ENCODE data around the gene RANGAP1. TPM values are rescaled to one million over a fixed set of nuclear protein-coding genes. Genes with fewer than 3 reads are reported as not detected.

RANGAP1 gene
- total RNA-seq, 3 donors from 2014 or later = 26.9 to 48.9 (median 35.3) TPM

DNA sequence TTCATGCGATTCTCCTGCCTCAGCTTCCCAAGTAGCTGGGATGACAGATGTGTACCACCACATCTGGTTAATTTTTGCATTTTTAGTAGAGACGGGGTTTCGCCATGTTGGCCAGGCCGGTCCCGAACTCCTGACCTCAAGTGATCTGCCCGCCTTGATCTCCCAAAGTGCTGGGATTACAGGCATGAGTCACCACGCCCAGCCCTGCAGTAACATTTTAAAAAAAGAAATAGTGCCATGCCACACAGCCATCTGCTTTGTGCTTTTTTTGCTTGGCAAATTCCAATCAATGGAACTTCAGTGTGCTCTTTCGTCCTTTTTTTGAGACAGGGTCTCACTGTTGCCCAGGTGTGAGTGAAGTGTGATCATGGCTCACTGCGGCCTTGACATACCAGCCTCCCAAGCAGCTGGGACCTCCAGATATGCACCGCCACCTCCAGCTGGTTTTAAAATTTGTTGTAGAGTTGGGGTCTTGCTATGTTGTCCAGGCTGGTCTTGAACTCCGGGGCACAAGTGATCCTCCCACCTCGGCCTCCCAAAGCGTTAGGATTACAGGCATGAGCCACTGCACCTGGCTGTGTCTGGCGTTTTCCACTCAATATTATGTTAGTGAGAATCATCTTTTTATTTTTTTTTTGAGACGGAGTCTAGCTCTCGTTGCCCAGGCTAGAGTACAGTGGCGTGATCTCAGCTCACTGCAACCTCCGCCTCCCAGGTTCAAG, 43.4 kb downstream of the RANGAP1 start:
- intact Hi-C loops (cut with DNase I, micrococcal nuclease) = no loop called here
- H3K9me3 ChIP-seq = no peaks in the 10 kb centered on the region
- TF ChIP-seq, protein P1, sequence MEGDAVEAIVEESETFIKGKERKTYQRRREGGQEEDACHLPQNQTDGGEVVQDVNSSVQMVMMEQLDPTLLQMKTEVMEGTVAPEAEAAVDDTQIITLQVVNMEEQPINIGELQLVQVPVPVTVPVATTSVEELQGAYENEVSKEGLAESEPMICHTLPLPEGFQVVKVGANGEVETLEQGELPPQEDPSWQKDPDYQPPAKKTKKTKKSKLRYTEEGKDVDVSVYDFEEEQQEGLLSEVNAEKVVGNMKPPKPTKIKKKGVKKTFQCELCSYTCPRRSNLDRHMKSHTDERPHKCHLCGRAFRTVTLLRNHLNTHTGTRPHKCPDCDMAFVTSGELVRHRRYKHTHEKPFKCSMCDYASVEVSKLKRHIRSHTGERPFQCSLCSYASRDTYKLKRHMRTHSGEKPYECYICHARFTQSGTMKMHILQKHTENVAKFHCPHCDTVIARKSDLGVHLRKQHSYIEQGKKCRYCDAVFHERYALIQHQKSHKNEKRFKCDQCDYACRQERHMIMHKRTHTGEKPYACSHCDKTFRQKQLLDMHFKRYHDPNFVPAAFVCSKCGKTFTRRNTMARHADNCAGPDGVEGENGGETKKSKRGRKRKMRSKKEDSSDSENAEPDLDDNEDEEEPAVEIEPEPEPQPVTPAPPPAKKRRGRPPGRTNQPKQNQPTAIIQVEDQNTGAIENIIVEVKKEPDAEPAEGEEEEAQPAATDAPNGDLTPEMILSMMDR (IDR thresholded peaks at IDR 0.05) = no peak
- DNase-seq (no peak), ATAC-seq (no peak)
- peaks cover 4% of the 10 kb centered on the region for H3K4me1 ChIP-seq (ENCODE audit: low read depth)
- H3K36me3 ChIP-seq (ENCODE audit: low read depth) = no peaks in the 10 kb centered on the region
- no peak overlapping the region for H3K4me3 ChIP-seq

GRCh38 chr22:41241133-41241676, 44.8 kb downstream of the RANGAP1 start:
- intact Hi-C loops (cut with DNase I, micrococcal nuclease) = no loop called here
- DNase-seq (no peak), ATAC-seq (no peak)
- Histone ChIP-seq H3K36me3 (ENCODE audit: low read depth) (no peaks in the 10 kb centered on the region), H3K4me1 (ENCODE audit: low read depth) (peaks cover 11% of the 10 kb centered on the region), H3K9me3 (no peaks in the 10 kb centered on the region), H3K4me3 (no peak overlapping the region)
- TF ChIP-seq, protein P1 (IDR thresholded peaks at IDR 0.05) = no peak

- DNase-seq = no peak
- TF ChIP-seq, protein P1 (IDR thresholded peaks at IDR 0.05) = no peak
- no peak for ATAC-seq
- no peak within 1 kb of the TSS for H3K4me3 ChIP-seq
- H3K9me3 ChIP-seq = no peaks in the 10 kb centered on the region
- H3K36me3 ChIP-seq (ENCODE audit: low read depth) = no peaks in the 10 kb centered on the region
- peaks cover 11% of the 10 kb centered on the region for H3K4me1 ChIP-seq (ENCODE audit: low read depth)
- intact Hi-C loops (cut with DNase I, micrococcal nuclease) = no loop called here
Observed at GRCh38 chr22:41240377-41241132, 45.4 kb downstream of the RANGAP1 start, which contains the start of gene CHADL. Gene CHADL, minus strand, starts transcription at chr22:41240931. Its CDS starts 50 bp downstream, at chr22:41240881.

DNA sequence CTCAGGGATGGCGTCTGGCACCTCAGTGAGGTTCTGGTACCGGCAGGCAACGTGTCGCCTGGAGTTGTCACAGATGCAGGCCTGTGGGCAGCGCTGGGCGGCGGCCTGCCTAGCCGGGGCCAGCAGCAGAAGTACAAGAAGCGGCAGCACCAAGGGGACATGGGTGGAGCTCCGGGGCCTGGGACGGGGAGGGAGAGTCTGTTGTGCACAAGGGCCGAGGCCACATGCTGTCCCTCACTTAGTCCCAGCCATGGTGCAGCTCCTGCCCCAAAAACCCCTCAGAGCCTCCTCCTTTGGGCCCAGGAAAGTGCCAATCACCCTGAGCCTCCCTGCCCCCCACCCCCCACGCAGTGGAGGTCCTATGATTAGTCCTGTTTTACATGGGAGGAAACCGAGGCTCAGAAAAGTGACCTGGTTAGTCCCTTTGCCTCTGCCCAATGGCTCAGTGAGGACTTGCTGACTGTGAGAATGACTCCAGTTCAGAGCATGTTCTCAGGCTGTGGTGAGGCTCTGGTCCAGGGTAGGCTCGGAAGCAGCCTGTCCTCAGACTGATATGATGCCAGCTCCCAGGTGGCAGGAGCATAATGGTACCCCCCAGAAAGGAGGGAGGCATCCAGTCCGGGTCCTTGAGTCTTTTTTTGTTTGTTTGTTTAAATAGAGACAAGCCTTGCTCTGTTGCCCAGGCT, 46.4 kb downstream of the RANGAP1 start:
- H3K4me3 ChIP-seq = no peak overlapping the region
- intact Hi-C loops (cut with DNase I, micrococcal nuclease) = no loop called here
- TF ChIP-seq, protein P1 (IDR thresholded peaks at IDR 0.05) = no peak
- ATAC-seq = no peak
- no peaks in the 10 kb centered on the region for H3K36me3 ChIP-seq (ENCODE audit: low read depth)
- H3K9me3 ChIP-seq = no peaks in the 10 kb centered on the region
- H3K4me1 ChIP-seq (ENCODE audit: low read depth) = peaks cover 11% of the 10 kb centered on the region
- no peak for DNase-seq

DNA sequence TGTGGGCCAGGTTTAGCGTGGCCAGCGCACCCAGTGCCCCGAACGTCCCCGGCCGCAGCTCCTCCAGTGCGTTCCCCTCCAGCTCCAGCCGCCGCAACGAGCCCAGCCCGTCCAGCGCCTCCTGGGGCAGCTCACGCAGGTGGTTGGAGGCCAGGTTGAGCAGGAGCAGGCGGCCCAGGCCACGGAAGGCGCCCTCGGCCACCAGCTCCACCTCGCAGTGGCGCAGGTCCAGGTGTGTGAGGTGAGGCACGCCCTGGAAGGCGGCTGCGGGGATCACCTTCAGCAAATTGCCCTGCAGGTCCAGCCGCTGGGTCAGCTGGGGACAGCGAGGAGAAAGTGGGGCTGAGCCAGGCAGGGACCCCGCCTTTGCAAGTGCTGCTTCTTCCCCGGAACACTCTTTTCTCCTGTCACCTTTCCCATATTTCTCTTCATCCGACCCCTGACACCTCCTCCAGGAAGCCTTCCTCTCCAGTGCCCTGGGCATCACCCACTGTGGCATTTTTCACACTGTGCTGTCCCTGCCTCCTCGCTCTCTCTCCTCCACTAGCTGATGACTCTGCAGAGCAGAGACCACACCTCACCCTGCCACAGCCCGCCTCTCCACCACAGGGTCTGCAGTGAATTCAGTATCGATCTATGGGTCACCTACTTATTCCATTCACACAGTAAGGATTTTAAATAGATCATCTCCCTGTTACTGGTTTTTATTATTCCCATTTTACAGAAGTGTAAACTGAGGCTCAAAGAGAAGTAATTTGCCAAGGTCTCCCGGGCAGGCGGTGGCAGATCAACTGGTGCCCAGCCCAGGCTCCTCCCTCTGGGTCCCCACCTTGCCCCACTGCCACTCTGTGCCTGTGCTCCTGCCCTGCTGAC, 47.2 kb downstream of the RANGAP1 start:
- TF ChIP-seq, protein P1 (IDR thresholded peaks at IDR 0.05) = no peak
- no peaks in the 10 kb centered on the region for H3K9me3 ChIP-seq
- peaks cover 11% of the 10 kb centered on the region for H3K4me1 ChIP-seq (ENCODE audit: low read depth)
- no peaks in the 10 kb centered on the region for H3K36me3 ChIP-seq (ENCODE audit: low read depth)
- no peak for ATAC-seq
- intact Hi-C loops (cut with DNase I, micrococcal nuclease) = no loop called here
- no peak overlapping the region for H3K4me3 ChIP-seq
- DNase-seq = no peak

Measured in mucosa of descending colon (tissue), 3 donors.